ENCODE results near the gene KIAA1191.
A peak's percentile ranks its signal among the peaks of the same experiment; 100 is the strongest.

GRCh38 chr5:176389135-176390123 is 27.9 kb upstream of the KIAA1191 start:
- TF ChIP-seq POLR2AphosphoS5 (IDR thresholded peaks at IDR 0.05; ENCODE audit: low read depth, low read length) (peak; percentile 82; the same call in 1 of the 2 replicates), SIN3A (IDR thresholded peaks at IDR 0.05; ENCODE audit: borderline replicate concordance, insufficient read depth, low read length) (0 out of 2 replicates have a peak, but pooled peaks have one; percentile 8), REST (IDR thresholded peaks at IDR 0.05; ENCODE audit: insufficient read depth in 1 of 2, low read depth in 2 of 2, low read length in 2 of 2) (no peak), TAF1 (IDR thresholded peaks at IDR 0.05; ENCODE audit: borderline replicate concordance, insufficient read depth, low read length) (no peak; the same call in 1 of the 2 replicates), FOXP2 (optimal IDR thresholded peaks at IDR 0.05; ENCODE audit: borderline replicate concordance, extremely low read depth, extremely low read length, insufficient read depth) (no peak)

Measured in PFSK-1 (cell line).